ENCODE measurements around the gene CCDC142.
A peak's percentile ranks its signal among the peaks of the same experiment; 100 is the strongest.
"Not testable (repeated sequence)": the region's sequence is repeated elsewhere in the genome, so short reads cannot be mapped to it uniquely, and the experiment has no call there.

Gene CCDC142

DNA sequence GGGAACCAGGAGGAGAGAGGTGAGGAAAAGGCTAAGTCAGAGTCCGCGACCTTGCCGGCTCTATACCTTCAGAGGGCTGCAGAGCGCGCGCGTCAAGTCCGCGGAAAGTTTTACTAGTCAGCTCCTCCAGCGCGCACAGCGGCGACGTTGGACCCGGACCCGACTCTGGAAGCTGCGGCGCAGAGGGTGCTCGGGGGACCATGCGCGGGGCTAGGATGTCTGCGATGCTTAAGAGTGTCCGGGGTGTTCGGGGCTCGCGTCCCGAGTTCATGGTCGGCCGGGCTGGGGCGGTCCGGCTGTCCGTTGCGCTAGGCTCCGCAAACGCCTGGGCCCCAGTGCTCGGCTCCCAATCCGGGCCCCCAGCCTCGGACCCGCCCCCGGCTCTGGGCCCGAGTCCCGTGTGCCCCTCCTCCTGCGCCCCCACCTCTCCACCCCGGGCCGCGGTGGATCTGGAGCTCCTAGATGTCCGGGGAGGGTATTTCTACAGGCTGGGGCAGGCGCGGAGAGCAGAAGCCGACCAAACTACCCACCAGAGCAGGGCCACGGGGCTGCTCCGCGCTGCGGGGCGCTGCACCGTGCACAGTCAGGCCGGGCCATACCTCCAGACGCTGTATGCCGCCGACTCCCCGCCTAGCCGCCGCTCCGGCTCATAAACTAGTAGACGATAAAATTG lies 16.6 kb upstream of the CCDC142 start, which contains the start of gene LBX2:
TSS of gene LBX2 (minus strand) at position 337 of the 673 bp plus-strand sequence. CDS start at position 271, 66 bp downstream.
- DNase-seq (ENCODE audit: low spot score), result no peak

DNA sequence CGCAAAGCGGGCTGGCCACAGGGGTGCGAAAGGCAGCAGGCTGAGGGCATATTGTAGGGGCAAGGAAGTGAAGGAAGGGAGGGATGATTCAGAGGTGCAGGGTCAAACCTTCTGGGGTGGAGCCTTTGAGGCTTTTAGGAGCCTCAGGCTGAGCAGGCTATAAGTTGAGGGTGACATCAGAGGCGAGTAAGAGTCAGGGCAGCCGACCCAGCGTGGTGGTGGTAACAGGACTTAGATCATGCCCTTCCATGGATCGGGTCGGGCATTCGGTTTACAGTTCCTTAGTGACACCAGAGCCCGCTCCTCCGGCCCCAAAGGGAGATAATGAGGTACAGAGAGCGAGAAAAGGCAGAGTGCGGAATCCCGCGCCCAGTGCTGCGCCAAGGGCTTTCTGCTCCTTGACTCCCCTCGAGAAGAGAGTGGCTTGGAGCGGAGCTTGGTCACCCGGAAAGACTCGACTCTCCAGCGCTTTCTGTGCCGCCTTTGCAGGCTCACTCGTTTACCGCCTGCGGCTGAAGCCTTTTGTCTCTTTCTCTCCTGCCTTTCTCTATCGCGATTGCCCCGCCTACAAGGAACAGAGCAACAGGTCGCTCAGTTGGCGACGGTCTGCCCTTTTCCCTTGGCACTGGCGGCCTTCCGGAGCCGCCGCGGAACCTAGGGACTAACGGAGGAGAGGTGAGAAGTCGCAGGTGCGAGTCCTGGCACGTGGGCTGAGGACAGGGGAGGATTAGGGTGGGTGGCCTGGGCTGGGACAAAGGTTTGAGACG lies 15.9 kb upstream of the CCDC142 start:
- no peak for DNase-seq (ENCODE audit: low spot score)

DNA sequence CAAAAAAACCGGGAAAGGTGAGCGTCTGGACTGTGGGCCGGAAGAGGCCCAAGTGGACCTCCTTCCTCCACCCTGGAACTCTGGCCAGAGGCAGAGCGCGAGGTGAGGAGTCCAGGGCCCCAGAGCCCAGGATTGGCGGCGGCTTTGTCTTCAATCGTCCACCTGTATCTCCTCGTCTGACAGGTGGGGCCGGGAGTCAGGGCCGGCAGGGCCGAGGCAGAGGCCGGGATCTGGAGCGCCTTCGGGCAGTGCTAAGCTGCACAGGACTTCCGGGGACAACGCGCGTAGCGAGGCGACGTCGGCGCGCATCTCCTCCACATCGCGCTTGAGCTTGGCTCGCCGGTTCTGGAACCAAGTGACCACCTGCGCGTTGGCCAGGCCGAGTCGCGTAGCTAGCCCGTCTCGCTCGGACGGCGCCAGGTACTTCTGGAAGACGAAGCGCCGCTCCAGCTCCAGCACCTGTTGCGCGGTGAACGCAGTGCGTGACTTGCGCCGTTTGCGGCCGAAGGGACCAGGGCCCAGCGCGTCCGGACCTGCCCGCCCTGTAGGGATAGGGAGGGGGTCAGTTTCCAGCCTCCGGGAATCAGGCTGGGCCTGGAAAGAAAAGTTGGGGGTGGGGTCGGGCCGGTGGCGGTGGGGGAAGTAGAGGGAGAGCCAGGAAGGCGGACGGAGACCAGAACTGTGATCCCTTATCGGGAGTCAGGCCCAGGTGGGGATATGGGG lies 15.1 kb upstream of the CCDC142 start:
- DNase-seq (ENCODE audit: low spot score), result no peak

DNA sequence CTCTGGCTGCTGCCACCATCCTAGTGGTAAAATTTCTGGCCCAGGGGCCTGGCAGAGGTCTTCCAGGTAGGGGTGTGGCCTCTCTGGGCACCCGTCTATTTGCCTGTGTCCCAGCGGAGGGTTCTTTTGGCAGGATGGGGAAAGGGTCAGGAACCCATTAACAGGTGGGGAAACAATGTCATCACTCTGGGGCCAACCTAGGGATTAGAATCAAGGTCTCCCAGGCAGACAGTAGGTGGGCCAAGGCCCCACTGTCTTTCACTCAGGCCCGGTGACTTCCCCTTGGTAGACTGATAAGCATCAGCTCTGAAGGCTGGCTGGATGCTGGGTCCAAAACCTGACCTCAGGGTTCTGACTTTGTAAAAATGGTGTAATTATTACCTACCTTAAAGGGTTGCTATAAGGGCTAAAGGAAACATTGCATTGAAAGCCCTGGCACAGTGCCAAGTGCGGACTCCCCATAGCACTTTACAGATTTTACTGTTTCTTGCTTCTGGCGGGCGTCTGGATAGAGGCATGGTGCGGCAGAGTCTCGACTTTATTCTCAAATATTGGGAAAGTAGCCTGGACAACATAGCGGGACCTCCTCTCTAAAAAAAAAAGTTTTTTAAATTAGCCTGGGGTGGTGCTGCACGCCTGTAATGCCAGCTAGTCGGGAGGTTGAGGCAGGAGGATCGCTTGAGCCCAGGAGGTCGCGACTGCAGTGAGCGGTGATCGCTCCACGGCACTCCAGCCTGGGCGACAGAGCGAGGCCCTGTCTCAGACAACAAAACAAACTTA lies 14.4 kb upstream of the CCDC142 start:
- DNase-seq (ENCODE audit: low spot score), result no peak

DNA sequence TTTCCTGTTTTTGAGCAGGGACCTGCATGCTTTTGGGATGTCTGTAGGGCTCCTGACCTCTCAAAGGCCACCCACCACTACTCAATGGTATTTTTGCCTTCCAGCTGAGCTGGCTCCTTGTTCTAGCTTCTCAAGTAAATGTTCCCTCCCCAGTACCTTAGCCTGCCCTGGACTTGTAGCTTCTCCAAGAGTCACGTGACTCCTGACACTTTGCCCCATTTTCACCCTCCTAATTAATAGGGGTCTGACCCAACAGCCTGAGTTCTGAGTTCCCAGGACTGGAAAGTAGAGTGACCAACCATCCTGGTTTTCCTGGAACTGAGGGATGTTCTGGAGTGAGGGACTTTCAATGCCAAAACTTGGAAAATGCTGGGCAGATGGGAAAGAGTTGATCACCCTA lies 12.6 kb upstream of the CCDC142 start:
- DNase-seq (ENCODE audit: low spot score), result no peak

DNA sequence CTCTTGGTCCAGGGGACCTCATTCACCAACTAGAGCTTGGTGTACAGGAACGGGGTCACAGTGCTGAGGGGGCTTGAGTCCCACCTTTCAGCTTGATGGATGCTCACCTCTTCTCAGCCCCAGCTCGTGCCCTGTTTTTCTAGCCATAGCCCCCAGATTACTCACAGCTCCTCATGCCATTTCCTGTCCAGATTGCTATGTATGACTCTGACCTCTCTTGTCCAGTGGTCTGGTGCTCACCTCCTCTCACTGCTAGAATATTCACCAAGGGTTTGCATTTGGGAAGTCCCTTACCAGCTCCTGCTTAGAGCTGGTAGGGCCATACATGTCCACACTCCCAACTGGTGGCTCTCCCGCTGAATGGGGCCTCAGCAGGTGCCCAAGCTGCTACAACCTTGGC lies 10.7 kb upstream of the CCDC142 start:
- DNase-seq (ENCODE audit: low spot score), result no peak

DNA sequence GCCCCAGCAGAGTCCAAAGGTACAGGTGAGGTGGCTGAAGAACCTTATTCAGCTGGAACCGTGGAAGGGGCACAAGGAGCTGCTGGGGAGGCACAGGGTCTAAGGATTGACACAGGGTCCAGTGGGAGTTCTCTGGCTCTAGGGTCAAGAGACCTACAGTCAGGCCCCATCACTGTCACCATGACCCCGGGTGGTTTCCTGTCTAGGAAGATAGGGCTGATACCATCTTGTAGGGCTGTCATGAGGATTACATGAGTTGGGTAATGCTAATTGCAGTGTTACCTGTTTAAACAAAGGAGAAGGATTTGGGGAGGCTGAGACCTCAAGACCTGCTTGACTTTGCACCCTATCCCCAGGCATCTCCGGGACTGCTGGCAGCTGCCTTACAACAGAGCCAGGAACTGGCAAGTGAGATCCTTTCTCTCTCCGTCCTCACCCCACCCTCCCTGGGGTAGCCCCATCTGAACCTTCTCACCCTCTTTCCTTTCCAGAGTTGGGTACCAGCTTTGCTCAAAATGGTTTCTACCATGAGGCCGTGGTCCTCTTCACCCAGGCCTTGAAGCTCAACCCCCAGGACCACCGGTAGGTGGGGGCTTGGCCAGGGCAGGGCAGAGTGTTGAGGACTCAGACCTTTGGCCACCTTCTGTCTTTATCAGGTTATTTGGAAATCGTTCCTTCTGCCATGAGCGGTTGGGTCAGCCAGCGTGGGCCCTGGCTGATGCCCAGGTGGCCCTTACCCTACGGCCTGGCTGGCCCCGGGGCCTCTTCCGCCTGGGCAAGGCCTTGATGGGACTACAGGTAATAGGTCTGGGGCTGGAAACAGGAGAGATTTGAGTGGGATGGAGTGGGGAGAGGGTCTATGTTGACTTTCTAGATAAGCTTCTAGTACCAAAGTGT lies 9.1 kb upstream of the CCDC142 start:
- DNase-seq (ENCODE audit: low spot score), result no peak

DNA sequence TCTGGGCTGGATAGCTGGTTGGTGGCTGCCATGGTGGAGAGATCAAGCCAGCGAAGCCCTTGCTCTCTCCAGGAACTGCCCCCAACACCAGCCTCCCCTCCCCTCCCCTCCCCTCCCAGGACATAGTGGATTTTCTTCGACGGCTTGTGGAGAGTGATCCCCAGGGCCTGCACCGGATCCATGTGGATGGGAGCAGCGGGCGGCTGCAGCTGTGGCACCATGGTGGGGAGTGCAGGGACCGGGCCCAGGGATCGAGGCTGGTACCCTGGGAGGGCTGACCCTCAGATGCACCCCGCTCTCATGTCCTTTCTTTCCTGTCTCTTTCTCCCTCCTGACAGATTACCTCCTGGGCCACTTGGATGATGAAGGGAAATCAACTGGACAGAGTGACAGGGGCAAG lies 7.1 kb upstream of the CCDC142 start:
- no peak for DNase-seq (ENCODE audit: low spot score)

DNA sequence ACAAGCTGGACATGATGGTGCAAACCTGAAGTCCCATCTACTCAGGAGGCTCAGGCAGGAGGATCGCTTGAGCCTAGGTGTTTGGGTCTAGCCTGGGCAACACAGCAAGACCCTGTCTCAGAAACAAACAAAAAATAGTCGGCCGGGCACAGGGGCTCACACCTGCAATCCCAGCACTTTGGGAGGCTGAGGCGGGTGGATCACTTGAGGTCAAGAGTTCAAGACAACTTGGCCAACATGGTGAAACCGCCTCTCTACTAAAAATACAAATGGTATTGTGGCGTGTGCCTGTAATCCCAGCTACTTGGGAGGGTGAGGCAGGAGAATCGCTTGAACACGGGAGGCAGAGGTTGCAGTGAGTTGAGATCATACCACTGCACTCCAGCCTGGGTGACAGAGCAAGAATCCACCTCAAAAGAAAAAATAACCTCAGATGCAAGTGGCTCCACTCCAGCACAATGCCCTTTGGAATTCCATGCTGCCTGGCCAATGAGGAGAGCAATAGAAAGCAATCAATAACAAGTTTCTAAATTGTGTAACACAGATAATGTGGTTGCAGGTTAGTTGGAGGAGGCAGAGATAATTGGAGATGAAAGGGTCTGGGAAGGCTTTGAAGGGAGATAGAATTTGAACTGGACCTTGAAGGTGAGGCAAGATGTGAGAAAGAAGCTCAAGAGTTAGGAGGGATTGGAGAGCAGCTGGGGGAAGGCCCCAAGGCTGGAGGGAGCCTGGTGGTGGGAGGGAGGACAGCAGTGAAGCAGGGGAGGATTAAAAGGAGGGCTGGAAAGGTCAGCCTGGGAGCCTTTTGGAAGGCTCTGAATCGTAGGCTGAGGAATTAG lies 6.1 kb upstream of the CCDC142 start:
- no peak for DNase-seq (ENCODE audit: low spot score)

DNA sequence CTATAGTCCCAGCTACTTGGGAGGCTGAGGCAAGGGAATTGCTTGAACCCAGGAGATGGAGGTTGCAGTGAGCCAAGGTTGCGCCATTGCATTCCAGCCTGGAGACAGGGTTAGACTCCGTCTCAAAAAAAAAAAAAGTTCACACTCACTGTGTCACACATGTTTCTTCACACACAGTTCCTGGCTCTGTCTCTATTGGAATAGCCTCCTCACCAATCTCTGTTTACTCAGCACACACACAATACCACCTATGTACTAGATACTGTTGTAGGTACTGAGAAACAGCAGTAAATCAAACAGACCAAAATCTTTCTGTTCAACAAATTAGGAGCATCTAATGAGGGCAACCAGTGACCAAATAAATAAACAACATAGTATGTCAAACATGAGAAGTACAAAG lies 3.3 kb upstream of the CCDC142 start:
- DNase-seq (ENCODE audit: low spot score), result no peak

DNA sequence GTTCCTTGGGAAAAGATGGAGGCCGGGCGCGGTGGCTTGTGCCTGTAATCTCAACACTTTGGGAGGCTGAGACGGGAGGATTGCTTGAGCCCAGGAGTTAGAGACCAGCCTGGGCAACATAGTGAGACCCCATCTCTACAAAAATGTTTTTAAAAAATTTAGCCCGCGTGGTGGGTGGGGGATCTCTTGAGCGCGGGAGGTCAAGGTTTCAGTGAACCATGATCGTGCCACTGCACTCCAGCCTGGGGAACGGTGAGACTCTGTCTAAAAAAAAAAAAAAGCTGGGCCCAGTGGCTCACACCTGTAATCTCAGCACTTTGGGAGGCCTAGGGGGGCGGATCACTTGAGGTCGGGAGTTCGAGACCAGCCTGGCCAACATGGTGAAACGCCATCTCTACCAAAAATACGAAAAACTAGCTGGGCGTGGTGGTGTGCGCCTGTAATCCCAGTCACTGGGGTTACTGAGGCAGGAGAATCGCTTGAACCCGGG lies 922 bp upstream of the CCDC142 start:
- not testable (repeated sequence) for DNase-seq (ENCODE audit: low spot score)

DNA sequence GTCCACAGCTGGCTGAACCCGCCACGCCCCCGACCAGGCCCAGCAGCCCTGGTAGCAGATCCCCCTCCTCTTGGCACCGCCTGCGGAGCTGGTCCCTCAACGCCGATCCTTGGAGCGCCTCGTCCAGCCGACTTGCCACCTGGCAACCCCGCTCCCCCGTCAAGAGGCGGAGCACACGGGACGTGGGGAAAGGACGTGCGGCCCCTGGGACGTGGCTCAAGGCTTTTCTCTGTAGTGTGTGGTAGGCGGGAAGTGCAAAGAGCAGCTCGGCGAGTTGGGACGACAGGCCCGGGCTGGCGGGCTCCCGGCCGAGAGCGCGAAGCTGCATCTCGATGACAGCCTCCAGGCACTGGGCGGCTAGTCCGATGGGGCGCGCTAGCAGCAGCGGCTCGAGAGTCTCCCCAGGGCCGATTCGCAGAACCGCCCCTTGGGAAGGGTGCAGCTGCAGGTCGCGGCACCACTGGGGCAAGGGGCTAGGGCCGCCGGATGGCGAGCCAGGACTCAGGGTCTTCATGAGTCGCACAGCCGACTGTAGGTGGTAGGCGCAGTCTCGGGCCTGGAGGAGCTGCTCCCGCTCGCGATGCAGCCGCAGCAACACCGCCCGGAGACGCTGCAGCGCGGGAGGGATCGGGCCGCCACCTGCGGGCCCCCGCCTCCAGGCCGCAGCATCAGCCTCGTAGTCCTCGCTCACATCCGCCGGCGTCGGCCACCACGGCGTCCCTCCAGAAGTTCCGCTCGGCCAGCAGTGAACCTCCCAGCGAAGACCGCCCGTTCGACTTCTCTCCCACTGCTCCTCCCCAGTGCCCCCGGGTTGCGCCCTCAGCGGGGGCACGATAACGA lies 617 bp downstream of the CCDC142 start:
- DNase-seq (ENCODE audit: low spot score), result no peak

DNA sequence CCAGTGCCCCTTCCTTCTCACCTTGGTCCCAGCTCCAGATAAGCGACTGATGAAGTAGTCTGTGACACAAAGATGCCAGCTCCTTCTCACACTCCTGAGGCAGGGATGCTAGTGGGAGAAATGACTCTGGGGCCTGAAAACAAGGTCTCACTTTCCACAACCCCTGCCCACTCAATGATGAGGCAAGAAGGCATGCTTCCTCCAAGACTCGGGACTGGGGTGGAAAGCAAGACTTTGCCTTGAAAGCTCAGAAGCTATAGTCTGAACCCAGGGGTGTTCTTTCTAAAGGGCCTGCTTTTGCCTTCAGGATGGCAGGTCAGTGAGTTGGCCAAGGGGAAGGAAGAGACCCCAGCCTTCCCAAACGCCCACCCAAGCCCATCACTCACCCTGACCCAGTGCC lies 1.4 kb downstream of the CCDC142 start:
- DNase-seq (ENCODE audit: low spot score), result no peak

DNA sequence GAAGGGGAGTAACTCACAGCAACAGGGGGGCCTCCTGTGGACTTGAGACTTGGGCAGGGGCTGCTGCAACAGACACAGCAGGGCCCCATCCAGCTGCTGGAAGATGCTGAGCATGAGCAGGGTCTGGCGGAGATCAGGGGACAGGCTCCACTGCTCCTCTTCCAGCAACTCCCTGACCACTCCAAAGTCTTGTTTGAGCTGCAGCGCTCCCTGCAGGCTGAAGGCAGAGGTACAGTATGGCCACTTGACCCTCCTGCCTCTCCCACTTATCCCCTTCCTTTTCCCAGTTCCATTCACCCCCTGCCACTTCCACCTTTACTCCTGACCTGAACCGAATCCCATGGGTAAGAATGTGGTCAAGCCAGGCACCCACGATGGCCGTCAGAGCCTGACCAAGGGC lies 7.9 kb downstream of the CCDC142 start:
- no peak for DNase-seq (ENCODE audit: low spot score)

DNA sequence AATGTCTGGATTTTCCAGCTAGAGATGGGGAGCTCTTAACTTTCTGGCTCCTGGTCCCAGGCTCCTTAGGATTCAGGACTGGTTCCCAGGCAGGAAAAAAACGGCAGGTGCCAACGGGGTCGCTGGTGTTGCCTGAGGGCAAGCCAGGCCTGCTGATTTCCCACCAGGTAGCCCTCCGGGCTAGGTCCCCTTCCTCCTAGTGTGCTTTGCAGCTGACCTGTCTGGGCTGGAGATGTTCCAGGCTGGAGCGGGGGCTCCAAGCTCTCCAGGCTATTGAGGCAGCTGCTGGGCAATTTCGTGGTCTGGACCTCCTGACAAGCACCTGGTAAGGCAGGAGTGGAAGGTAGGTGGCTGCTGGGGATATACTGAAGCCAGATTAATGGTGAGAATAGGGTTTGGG lies 8.3 kb downstream of the CCDC142 start:
- DNase-seq (ENCODE audit: low spot score), result no peak

DNA sequence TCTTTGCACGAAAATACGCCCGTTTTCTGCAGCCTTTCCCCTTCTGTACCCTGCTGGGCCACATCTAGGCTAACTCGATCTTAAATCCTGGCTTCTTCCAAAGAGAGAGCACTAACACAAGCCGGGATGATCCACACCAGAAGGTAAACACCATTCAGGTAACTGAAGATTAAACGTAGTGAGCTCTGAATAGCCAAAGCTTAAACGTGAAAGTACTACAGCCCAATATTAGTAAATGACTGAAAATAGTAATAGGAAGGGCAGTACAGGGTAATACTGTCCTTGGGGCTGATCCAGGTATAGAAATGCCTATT lies 9.9 kb downstream of the CCDC142 start:
- no peak for DNase-seq (ENCODE audit: low spot score)

DNA sequence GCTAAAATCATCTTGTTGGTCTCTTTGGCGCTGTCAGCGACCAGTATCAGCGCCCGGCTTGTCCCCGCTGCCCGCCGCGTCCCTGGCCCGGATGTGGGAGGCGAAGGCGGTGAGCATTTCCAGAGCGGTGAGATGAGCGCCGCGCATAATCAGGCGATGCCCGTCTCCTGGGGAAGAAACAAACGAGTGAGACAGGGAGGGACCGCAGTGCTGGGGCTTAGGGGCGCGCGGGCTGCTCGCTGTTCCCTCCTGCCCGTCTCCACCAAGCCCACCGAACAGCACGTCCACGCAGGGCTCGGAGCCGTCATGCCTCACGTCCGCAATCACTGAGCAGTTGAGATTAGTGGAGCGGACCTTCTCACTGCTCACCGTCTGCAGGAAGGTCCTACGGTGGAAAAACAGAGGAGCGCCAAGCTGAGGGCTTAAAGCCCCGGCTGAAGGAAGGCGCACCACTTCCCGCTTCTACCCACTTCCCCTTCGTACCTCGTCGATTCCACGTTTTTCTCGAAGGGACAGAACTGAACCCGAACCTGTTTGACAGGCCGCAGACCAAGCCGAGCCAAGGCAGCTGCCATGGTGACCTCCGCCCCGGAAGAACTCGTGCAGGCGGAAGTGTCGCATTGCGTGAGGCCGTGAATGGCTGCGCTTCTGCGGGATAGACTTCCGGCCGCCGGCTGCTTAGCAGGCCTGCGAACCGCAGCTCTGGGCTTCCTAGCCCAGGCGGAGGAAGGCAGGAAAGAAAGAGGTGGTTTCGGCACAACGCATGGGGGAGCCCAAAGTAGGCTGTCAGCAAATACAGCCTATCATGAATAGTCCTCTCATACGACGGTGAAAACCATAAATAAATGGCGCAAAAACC lies 10.5 kb downstream of the CCDC142 start, which contains the start of gene MRPL53:
TSS of gene MRPL53 (minus strand) at position 595 of the 859 bp plus-strand sequence. CDS start at position 575, 20 bp downstream.
- DNase-seq (ENCODE audit: low spot score), result peak; percentile 95

Data from putamen (tissue), 1 donor.